ENCODE results near the gene CYP1A2. TPM values are rescaled to one million over a fixed set of nuclear protein-coding genes. Genes with fewer than 3 reads are reported as not detected.
"Not testable (repeated sequence)": the region's sequence is repeated elsewhere in the genome, so short reads cannot be mapped to it uniquely, and the experiment has no call there.

Gene CYP1A2
- polyA plus RNA-seq, 10 donors = 0.04 to 0.17 (median 0.08) TPM; not detected in 3

GRCh38 chr15:74776821-74777768 is 28.4 kb downstream of the CYP1A2 start:
- peak in 1 of 3 donors; percentile 69 for DNase-seq

- no peak for DNase-seq
Measured at GRCh38 chr15:74777769-74778598, 29.3 kb downstream of the CYP1A2 start.

DNA sequence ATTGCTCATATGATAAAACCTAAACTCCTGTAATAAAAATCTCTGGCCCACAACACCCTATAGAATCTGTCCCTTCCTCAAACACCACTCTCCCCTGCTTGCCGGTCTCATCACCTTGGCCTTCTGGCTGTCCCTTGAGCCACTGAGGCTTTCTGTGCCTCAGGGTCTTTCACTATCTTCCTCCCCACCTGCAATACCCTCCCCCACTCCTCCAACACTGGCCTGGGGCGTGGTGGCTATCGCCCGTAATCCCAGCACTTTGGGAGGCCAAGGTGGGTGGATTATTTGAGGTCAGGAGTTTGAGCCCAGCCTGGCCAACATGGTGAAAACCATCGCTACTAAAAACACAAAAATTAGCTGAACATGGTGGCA is 29.9 kb downstream of the CYP1A2 start:
- DNase-seq = no peak

DNA sequence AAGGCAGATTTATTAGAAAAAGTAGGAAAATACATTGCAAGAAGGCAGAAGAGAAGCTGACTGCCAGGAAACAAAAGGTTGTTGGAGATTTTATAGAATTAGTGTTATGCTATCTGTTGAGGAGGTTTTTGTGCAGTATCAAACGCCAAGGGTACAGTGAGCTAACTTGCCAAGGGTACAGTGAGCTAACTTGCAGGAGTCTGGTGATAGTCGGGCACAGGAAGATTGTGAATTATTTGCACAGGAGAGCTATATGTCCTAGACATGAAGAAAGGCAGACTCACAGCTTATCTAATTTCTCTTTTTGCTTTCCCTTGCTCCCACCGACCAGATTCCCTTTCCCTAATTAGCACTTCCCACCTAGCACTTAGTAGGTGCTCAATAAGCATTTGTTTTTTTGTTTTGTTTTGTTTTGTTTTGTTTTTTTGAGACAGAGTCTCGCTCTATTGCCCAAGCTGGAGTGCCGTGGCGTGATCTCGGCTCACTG is 30.6 kb downstream of the CYP1A2 start:
- DNase-seq = no peak

GRCh38 chr15:74780523-74781430 is 32.1 kb downstream of the CYP1A2 start:
- DNase-seq = no peak

GRCh38 chr15:74781431-74782258 is 33.0 kb downstream of the CYP1A2 start, which contains the start of gene CSK:
TSS of gene CSK (plus strand) at chr15:74782080. CDS start at chr15:74798298, 16,218 bp downstream.
- DNase-seq = peak; percentile 77 to 88 (median 86)

DNA sequence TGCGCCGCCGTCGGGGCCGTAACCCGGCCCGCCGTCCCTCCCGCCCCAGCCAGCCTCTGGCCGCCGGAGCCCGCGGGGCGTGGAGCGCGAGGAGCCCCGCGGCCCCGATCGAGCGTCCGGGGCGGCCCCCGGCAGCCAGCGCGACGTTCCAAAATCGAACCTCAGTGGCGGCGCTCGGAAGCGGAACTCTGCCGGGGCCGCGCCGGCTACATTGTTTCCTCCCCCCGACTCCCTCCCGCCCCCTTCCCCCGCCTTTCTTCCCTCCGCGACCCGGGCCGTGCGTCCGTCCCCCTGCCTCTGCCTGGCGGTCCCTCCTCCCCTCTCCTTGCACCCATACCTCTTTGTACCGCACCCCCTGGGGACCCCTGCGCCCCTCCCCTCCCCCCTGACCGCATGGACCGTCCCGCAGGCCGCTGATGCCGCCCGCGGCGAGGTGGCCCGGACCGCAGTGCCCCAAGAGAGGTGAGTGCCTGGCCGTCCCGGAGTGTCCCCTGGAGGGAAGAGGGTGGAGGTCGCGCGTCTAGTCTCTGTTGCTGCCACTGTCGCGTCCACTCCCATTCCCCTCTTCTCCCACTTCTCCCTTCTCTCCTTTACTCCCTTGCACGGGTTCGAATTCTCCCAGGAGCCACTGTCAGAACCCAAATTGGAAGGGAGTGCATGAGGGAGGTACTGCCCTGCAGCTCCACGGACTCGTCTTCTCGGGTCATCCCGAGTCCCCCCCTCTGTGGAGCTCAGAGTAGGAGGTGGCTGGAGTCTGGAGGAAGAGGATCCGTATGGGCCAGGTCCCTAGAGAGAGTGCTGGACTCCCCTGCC is 33.8 kb downstream of the CYP1A2 start:
- DNase-seq = peak in 1 of 3 donors; percentile 64

GRCh38 chr15:74783072-74783807 is 34.6 kb downstream of the CYP1A2 start:
- DNase-seq = peak in 1 of 3 donors; percentile 47

- no peak for DNase-seq
Measured at GRCh38 chr15:74783808-74784175, 35.1 kb downstream of the CYP1A2 start.

DNA sequence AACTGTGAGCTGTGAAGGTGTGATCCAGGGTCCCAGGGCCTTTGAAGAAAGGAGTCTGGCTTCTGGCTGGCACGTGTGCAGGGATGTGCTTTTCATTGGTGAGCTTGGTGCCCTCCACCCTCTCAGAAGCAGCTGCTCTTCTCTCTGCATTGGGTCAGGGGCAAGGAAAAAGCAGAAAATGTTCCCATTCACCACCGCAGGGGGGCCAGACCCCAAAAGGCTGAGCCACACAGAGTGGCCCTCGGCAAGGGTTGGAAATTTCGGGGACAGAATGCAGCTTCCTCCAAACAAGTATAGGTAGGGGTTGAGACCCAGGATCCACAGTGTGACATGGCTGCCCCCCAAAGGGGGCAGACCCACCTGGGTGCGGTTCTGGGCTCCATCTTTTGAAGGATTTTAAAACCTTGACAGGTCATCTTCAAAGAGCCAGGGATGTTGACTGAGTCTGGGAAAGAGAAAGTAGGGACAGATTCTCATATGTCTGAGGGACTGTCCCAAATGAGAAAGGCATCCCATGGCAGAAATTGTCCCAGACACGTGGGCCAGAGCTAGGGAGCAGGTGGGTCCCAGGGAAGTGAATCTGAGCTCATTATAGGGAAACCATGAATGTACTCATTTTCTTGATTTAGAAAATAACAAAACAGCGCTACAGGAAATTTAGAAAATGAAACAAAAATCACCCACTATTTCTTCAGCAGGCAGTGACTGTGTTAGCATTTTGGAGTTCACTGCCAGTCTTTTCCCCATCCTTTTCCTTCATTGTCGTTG is 36.0 kb downstream of the CYP1A2 start:
- DNase-seq = no peak

GRCh38 chr15:74785194-74786032 is 36.8 kb downstream of the CYP1A2 start:
- DNase-seq = no peak

- not testable (repeated sequence) for DNase-seq
Measured at GRCh38 chr15:74786081-74786480, 37.4 kb downstream of the CYP1A2 start.

GRCh38 chr15:74786551-74787165 is 38.0 kb downstream of the CYP1A2 start:
- no peak for DNase-seq

GRCh38 chr15:74787251-74788041 is 38.8 kb downstream of the CYP1A2 start:
- DNase-seq = peak; percentile 25 to 72 (median 47)

DNA sequence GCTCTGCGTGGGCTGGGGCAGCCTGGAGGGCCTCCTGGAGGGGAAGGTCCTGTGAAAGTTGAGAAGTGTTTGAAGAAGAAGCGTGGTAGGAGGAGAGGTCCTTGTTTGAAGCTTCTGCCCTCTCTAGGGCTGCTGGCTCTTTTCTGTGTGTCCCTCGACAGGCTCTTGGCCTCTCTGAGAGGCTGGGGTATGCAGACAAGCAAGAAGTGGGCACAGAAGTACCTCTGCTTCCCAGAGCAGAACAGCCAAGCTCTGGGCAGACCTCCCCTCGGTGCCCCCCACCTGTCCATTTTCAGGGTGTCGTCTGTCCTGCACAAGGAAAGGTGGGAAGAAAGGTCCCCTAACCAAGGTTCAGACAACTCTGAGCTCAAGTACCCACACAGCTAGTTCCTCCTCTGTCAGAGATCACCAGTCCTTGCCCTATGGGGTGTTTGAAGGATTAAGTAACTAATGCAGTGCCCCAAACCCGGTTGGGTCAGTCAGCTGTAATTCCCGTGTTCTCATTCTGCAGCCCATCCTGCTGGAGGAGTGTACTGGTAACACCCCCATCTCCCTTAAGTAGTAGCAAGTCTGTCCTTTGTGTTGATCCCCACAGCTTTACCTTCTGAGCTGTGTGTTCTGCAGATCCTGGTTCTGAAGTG is 39.5 kb downstream of the CYP1A2 start:
- no peak for DNase-seq
